HG02588 (cell line): ENCODE results near the gene FRMD4A.

ENCODE experiments used
- ATAC-seq: cut with Tn5 transposase; IDR thresholded peaks from one replicate; pipeline ENCODE4 v1.9.1; 2021; ENCODE audit warnings: mild to moderate bottlenecking, moderate library complexity; ENCODE audit not compliant: unreplicated experiment

FRMD4A gene

GRCh38 chr10:13699216-13699615 lies 631.5 kb downstream of the FRMD4A start:
- ATAC-seq = no peak

- no peak for ATAC-seq
Observed at GRCh38 chr10:13698217-13698616, 632.5 kb downstream of the FRMD4A start.

GRCh38 chr10:13696071-13696470 lies 634.7 kb downstream of the FRMD4A start:
- no peak for ATAC-seq

- ATAC-seq = no peak
Observed at GRCh38 chr10:13695588-13695987, 635.1 kb downstream of the FRMD4A start.

- ATAC-seq = no peak
Observed at GRCh38 chr10:13693783-13694700, 636.7 kb downstream of the FRMD4A start.

GRCh38 chr10:13690281-13690825 lies 640.4 kb downstream of the FRMD4A start:
- peak; percentile 51 for ATAC-seq

GRCh38 chr10:13686331-13686752 lies 644.4 kb downstream of the FRMD4A start:
- ATAC-seq = no peak

- ATAC-seq = no peak
Observed at GRCh38 chr10:13685885-13686284, 644.8 kb downstream of the FRMD4A start.

GRCh38 chr10:13684806-13685482 lies 645.8 kb downstream of the FRMD4A start:
- ATAC-seq = no peak

- ATAC-seq = no peak
Observed at GRCh38 chr10:13684252-13684791, 646.4 kb downstream of the FRMD4A start.

GRCh38 chr10:13683017-13683416 lies 647.7 kb downstream of the FRMD4A start:
- no peak for ATAC-seq

- ATAC-seq = no peak
Observed at GRCh38 chr10:13681960-13682359, 648.8 kb downstream of the FRMD4A start.

GRCh38 chr10:13681528-13681927 lies 649.2 kb downstream of the FRMD4A start:
- ATAC-seq = no peak

GRCh38 chr10:13681095-13681494 lies 649.6 kb downstream of the FRMD4A start:
- ATAC-seq = no peak

- ATAC-seq = no peak
Observed at GRCh38 chr10:13678101-13678843, 652.5 kb downstream of the FRMD4A start.

GRCh38 chr10:13674645-13675588 lies 655.8 kb downstream of the FRMD4A start:
- no peak for ATAC-seq

GRCh38 chr10:13673156-13673555 lies 657.6 kb downstream of the FRMD4A start:
- no peak for ATAC-seq

- no peak for ATAC-seq
Observed at GRCh38 chr10:13672548-13672947, 658.2 kb downstream of the FRMD4A start.

- no peak for ATAC-seq
Observed at GRCh38 chr10:13671904-13672303, 658.8 kb downstream of the FRMD4A start.

- no peak for ATAC-seq
Observed at GRCh38 chr10:13670311-13670710, 660.4 kb downstream of the FRMD4A start.
